ENCODE measurements around the gene EEF2K.

EEF2K gene

GRCh38 chr16:22274916-22275315 lies 68.8 kb downstream of the EEF2K start:
- H3K36me3 ChIP-seq (ENCODE audit: control insufficient read depth, insufficient read depth, low read length), result peaks cover 9% of the 10 kb centered on the region; the same call in 1 of the 2 replicates
- DNase-seq (ENCODE audit: low read depth, low spot score), result no peak

DNA sequence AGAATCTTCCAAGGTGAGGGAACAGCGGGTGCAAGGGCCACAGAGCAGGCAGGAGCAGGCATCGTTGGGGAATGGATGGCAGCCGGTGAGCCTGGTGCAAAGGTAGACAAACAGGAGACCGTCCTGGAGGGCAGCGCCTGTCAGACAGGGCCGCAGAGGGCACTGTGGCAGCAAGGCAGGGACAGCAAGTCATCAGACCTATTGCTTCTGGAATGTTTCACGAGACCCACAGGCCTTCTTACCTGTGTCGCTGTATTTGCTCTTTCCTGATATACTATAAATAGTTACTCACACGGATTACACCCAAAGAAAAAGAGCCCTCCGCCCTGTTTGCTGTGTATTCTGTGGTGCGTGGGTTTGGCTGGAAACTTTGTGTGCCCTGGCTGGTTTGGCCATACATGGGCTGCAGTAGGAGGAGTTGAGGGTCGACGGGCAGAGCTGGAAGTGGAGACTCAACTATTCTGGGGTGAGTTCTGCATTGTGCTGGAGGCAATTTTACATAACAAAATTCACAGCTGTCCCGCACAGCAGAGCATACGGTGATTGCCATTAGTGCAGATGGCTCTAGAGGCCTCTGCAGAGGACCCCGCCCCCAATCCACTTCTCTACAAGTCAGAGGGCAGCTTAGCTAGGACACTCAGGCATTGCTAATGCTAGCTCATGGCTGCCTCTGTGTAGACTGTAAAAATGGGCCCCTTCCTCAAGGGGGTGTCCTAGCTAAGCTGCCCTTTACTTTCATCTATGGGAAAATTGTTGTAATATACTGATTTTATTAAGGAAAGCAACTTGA lies 72.6 kb downstream of the EEF2K start:
- Histone ChIP-seq H3K9me3 (ENCODE audit: control insufficient read depth, insufficient read depth, low read length) (no peaks in the 10 kb centered on the region), H3K4me1 (ENCODE audit: control insufficient read depth, insufficient read depth, low read length) (no peaks in the 10 kb centered on the region), H3K27me3 (ENCODE audit: control insufficient read depth, insufficient read depth, low read length) (no peaks in the 10 kb centered on the region), H3K4me3 (ENCODE audit: low read length) (no peak overlapping the region), H3K36me3 (ENCODE audit: control insufficient read depth, insufficient read depth, low read length) (peaks cover 11% of the 10 kb centered on the region; the same call in 1 of the 2 replicates), H3K27ac (ENCODE audit: low read length) (no peak overlapping the region)
- WGBS (ENCODE audit: insufficient coverage, insufficient read length), result no CpG with 5 or more reads among the region's 16 CpGs
- no peak for DNase-seq (ENCODE audit: low read depth, low spot score)

More at GRCh38 chr16:22274916-22275315, 68.8 kb downstream of the EEF2K start:
- Histone ChIP-seq H3K4me3 (ENCODE audit: low read length) (no peak overlapping the region), H3K9me3 (ENCODE audit: control insufficient read depth, insufficient read depth, low read length) (no peaks in the 10 kb centered on the region), H3K4me1 (ENCODE audit: control insufficient read depth, insufficient read depth, low read length) (no peaks in the 10 kb centered on the region), H3K27me3 (ENCODE audit: control insufficient read depth, insufficient read depth, low read length) (no peaks in the 10 kb centered on the region), H3K27ac (ENCODE audit: low read length) (no peak overlapping the region)
- no CpG with 5 or more reads among the region's 1 CpG for WGBS (ENCODE audit: insufficient coverage, insufficient read length)

GRCh38 chr16:22282254-22282892 lies 76.3 kb downstream of the EEF2K start:
- H3K4me1 ChIP-seq (ENCODE audit: control insufficient read depth, insufficient read depth, low read length), result no peaks in the 10 kb centered on the region
- no peak for DNase-seq (ENCODE audit: low read depth, low spot score)
- no peak overlapping the region for H3K4me3 ChIP-seq (ENCODE audit: low read length)
- H3K36me3 ChIP-seq (ENCODE audit: control insufficient read depth, insufficient read depth, low read length), result peaks cover 3% of the 10 kb centered on the region; the same call in 1 of the 2 replicates
- WGBS (ENCODE audit: insufficient coverage, insufficient read length), result no CpG with 5 or more reads among the region's 5 CpGs
- H3K9me3 ChIP-seq (ENCODE audit: control insufficient read depth, insufficient read depth, low read length), result no peaks in the 10 kb centered on the region
- H3K27ac ChIP-seq (ENCODE audit: low read length), result no peak overlapping the region
- no peaks in the 10 kb centered on the region for H3K27me3 ChIP-seq (ENCODE audit: control insufficient read depth, insufficient read depth, low read length)

- Histone ChIP-seq H3K27me3 (ENCODE audit: control insufficient read depth, insufficient read depth, low read length) (no peaks in the 10 kb centered on the region), H3K9me3 (ENCODE audit: control insufficient read depth, insufficient read depth, low read length) (no peaks in the 10 kb centered on the region), H3K4me3 (ENCODE audit: low read length) (no peak overlapping the region), H3K27ac (ENCODE audit: low read length) (no peak overlapping the region), H3K4me1 (ENCODE audit: control insufficient read depth, insufficient read depth, low read length) (no peaks in the 10 kb centered on the region), H3K36me3 (ENCODE audit: control insufficient read depth, insufficient read depth, low read length) (peaks cover 3% of the 10 kb centered on the region; the same call in 1 of the 2 replicates)
- WGBS (ENCODE audit: insufficient coverage, insufficient read length), result no CpG with 5 or more reads among the region's 9 CpGs
- DNase-seq (ENCODE audit: low read depth, low spot score), result no peak
These were observed 78.6 kb downstream of the EEF2K start for GRCh38 chr16:22284637-22285036.

GRCh38 chr16:22285080-22285479 lies 79.0 kb downstream of the EEF2K start:
- Histone ChIP-seq H3K4me1 (ENCODE audit: control insufficient read depth, insufficient read depth, low read length) (no peaks in the 10 kb centered on the region), H3K36me3 (ENCODE audit: control insufficient read depth, insufficient read depth, low read length) (peaks cover 2% of the 10 kb centered on the region; the same call in 1 of the 2 replicates), H3K4me3 (ENCODE audit: low read length) (no peak overlapping the region), H3K9me3 (ENCODE audit: control insufficient read depth, insufficient read depth, low read length) (no peaks in the 10 kb centered on the region), H3K27me3 (ENCODE audit: control insufficient read depth, insufficient read depth, low read length) (no peaks in the 10 kb centered on the region), H3K27ac (ENCODE audit: low read length) (no peak overlapping the region)
- no CpG with 5 or more reads among the region's 6 CpGs for WGBS (ENCODE audit: insufficient coverage, insufficient read length)
- no peak for DNase-seq (ENCODE audit: low read depth, low spot score)

DNA sequence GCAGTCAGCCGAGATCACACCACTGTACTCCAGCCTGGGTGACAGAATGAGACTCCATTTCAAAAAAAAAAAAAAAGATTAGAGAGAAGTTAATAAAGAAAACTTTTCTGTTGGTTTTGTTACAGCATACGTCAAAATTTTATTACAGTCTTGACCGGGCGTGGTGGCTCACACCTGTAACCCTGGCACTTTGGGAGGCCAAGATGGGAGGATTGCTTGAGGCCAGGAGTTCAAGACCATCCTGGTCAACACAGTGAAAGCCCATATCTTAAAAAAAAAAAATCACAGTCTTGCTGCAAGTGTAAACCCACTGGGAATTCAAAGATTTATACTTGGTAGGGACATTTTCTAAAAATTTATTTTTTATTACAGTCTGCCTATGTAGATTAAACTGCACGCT lies 84.9 kb downstream of the EEF2K start:
- no peaks in the 10 kb centered on the region for H3K9me3 ChIP-seq (ENCODE audit: control insufficient read depth, insufficient read depth, low read length)
- H3K27me3 ChIP-seq (ENCODE audit: control insufficient read depth, insufficient read depth, low read length), result no peaks in the 10 kb centered on the region
- H3K4me1 ChIP-seq (ENCODE audit: control insufficient read depth, insufficient read depth, low read length), result no peaks in the 10 kb centered on the region
- WGBS (ENCODE audit: insufficient coverage, insufficient read length), result no CpG with 5 or more reads among the region's 5 CpGs
- no peak overlapping the region for H3K4me3 ChIP-seq (ENCODE audit: low read length)
- DNase-seq (ENCODE audit: low read depth, low spot score), result no peak
- no peaks in the 10 kb centered on the region for H3K36me3 ChIP-seq (ENCODE audit: control insufficient read depth, insufficient read depth, low read length)
- H3K27ac ChIP-seq (ENCODE audit: low read length), result no peak overlapping the region

DNA sequence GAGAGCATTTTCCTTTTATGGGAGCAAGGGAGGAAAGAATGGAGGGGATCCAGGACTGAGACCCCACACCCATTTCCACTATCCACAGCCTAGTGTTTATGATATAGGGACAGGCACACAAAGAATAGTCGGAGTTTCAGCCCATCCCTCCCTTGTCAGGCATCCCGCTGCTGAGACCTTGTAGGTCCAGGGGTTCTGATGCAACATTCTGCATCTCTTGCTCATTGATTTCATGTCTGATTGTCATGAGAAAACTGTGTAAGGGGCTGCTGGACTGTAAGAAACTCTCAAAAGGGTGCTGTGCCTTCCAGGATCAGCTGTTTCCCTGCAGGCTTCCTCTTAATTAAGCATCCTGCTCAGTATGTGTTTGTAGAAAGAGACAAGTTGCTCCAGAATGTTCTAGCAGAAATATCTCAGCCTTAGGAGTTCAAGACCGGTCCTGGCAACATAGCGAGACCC lies 85.8 kb downstream of the EEF2K start:
- no peak overlapping the region for H3K27ac ChIP-seq (ENCODE audit: low read length)
- H3K4me3 ChIP-seq (ENCODE audit: low read length), result no peak overlapping the region
- no CpG with 5 or more reads among the region's 4 CpGs for WGBS (ENCODE audit: insufficient coverage, insufficient read length)
- no peaks in the 10 kb centered on the region for H3K4me1 ChIP-seq (ENCODE audit: control insufficient read depth, insufficient read depth, low read length)
- H3K36me3 ChIP-seq (ENCODE audit: control insufficient read depth, insufficient read depth, low read length), result no peaks in the 10 kb centered on the region
- no peaks in the 10 kb centered on the region for H3K27me3 ChIP-seq (ENCODE audit: control insufficient read depth, insufficient read depth, low read length)
- no peak for DNase-seq (ENCODE audit: low read depth, low spot score)
- H3K9me3 ChIP-seq (ENCODE audit: control insufficient read depth, insufficient read depth, low read length), result no peaks in the 10 kb centered on the region

GRCh38 chr16:22292320-22292719 lies 86.2 kb downstream of the EEF2K start:
- no peak for DNase-seq (ENCODE audit: low read depth, low spot score)
- H3K4me1 ChIP-seq (ENCODE audit: control insufficient read depth, insufficient read depth, low read length), result no peaks in the 10 kb centered on the region
- H3K9me3 ChIP-seq (ENCODE audit: control insufficient read depth, insufficient read depth, low read length), result no peaks in the 10 kb centered on the region
- H3K4me3 ChIP-seq (ENCODE audit: low read length), result no peak overlapping the region
- no peaks in the 10 kb centered on the region for H3K27me3 ChIP-seq (ENCODE audit: control insufficient read depth, insufficient read depth, low read length)
- no peaks in the 10 kb centered on the region for H3K36me3 ChIP-seq (ENCODE audit: control insufficient read depth, insufficient read depth, low read length)
- no peak overlapping the region for H3K27ac ChIP-seq (ENCODE audit: low read length)

GRCh38 chr16:22293137-22294106 lies 87.3 kb downstream of the EEF2K start:
- no peaks in the 10 kb centered on the region for H3K9me3 ChIP-seq (ENCODE audit: control insufficient read depth, insufficient read depth, low read length)
- WGBS (ENCODE audit: insufficient coverage, insufficient read length), result no CpG with 5 or more reads among the region's 11 CpGs
- no peak overlapping the region for H3K27ac ChIP-seq (ENCODE audit: low read length)
- no peaks in the 10 kb centered on the region for H3K36me3 ChIP-seq (ENCODE audit: control insufficient read depth, insufficient read depth, low read length)
- no peaks in the 10 kb centered on the region for H3K4me1 ChIP-seq (ENCODE audit: control insufficient read depth, insufficient read depth, low read length)
- no peak for DNase-seq (ENCODE audit: low read depth, low spot score)
- H3K4me3 ChIP-seq (ENCODE audit: low read length), result no peak overlapping the region
- H3K27me3 ChIP-seq (ENCODE audit: control insufficient read depth, insufficient read depth, low read length), result no peaks in the 10 kb centered on the region

Data from iPS DF 6.9 (cell line).